ENCODE data around the gene RBM3.

RBM3 gene

DNA sequence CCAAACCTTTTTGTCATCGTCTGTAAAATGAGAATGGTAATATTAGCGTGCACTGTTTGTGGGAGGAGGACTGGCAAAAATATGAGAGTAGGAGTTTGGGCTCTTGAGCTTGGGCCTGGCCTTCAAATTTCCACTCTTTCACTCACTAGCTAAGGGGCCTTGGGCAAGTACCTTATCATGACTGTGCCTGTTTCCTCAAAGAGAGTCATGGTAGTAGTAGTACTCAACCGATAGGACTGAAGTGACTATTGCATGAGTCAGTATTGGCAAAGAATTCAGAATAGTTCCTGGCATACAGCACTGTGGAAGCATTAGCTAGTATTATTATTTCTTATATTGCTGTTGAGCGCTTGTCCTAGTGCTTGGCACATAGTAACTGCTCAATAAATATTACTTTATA, 16.0 kb upstream of the RBM3 start:
- Histone ChIP-seq H3K9me3 (ENCODE audit: control insufficient read depth, insufficient read depth, low read length) (no peaks in the 10 kb centered on the region), H3K9ac (ENCODE audit: low read depth, low read length) (no peak overlapping the region), H3K4me1 (ENCODE audit: insufficient read depth, low read length) (no peaks in the 10 kb centered on the region), H3K36me3 (ENCODE audit: insufficient read depth, low read length) (no peaks in the 10 kb centered on the region)

DNA sequence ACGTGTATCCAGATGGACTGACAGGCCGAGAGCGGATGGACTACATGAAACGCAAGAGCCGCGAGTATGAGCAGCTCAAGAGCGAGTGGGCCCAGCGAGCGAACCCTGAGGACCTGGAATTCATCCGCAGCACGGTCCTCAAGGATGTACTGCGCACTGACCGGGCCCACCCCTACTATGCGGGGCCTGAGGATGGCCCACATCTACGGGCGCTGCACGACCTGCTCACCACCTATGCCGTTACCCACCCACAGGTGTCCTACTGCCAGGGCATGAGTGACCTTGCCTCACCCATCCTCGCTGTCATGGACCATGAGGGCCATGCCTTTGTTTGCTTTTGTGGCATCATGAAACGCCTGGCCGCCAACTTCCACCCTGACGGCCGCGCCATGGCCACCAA, 14.6 kb upstream of the RBM3 start:
- H3K9me3 ChIP-seq (ENCODE audit: control insufficient read depth, insufficient read depth, low read length), result no peaks in the 10 kb centered on the region

DNA sequence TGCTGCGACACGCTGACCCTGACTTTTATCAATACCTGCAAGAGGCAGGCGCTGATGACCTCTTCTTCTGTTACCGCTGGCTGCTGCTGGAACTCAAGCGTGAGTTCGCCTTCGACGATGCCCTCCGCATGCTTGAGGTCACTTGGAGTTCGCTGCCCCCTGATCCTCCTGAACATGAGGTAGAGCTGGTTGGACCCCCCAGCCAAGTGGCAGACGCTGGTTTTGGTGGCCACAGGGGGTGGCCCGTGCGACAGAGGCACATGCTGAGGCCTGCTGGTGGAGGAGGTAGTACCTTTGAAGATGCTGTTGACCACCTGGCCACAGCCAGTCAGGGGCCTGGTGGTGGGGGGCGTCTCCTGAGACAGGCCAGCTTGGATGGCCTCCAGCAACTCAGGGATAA, 14.2 kb upstream of the RBM3 start:
- H3K9me3 ChIP-seq (ENCODE audit: control insufficient read depth, insufficient read depth, low read length), result no peaks in the 10 kb centered on the region
- H3K4me1 ChIP-seq (ENCODE audit: insufficient read depth, low read length), result no peaks in the 10 kb centered on the region
- H3K36me3 ChIP-seq (ENCODE audit: insufficient read depth, low read length), result no peaks in the 10 kb centered on the region
- no peak overlapping the region for H3K9ac ChIP-seq (ENCODE audit: low read depth, low read length)

More for the DNA sequence above, 14.6 kb upstream of the RBM3 start:
- no peaks in the 10 kb centered on the region for H3K4me1 ChIP-seq (ENCODE audit: insufficient read depth, low read length)
- no peaks in the 10 kb centered on the region for H3K36me3 ChIP-seq (ENCODE audit: insufficient read depth, low read length)
- H3K9ac ChIP-seq (ENCODE audit: low read depth, low read length), result no peak overlapping the region

DNA sequence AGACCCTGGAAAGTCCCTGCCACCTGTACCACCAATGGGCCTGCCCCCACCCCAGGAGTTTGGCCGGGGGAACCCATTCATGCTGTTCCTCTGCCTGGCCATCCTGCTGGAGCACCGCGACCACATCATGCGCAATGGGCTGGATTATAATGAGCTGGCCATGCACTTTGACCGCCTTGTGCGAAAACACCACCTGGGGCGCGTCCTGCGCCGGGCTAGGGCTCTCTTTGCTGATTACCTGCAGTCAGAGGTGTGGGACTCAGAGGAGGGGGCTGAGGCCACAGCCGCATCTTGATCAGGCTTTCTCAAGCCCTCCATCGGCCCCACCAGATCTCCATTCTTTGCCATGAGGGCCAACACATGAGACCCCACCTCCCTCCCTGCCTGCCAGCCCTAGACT, 13.6 kb upstream of the RBM3 start:
- Histone ChIP-seq H3K36me3 (ENCODE audit: insufficient read depth, low read length) (no peaks in the 10 kb centered on the region), H3K9ac (ENCODE audit: low read depth, low read length) (no peak overlapping the region), H3K9me3 (ENCODE audit: control insufficient read depth, insufficient read depth, low read length) (no peaks in the 10 kb centered on the region), H3K4me1 (ENCODE audit: insufficient read depth, low read length) (no peaks in the 10 kb centered on the region)

DNA sequence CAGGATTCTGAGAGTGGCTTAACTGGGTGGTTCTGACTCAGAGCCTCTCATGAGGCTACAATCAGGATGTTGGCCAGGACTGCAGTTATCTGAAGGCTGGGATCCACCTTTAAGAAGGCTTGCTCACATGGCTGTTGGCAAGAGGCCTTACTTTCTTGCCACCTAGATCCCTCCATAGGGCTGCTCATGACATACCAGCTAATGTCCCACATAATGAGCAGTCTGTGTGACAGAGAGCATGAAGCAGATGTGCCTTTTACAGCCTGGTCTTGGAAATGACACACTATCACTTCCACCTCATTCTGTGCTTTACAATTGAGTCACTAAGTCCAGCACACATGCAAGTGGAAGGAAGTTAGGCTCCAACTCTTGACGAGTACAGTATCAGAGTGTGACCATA, 4.3 kb upstream of the RBM3 start:
- no peak overlapping the region for H3K9ac ChIP-seq (ENCODE audit: low read depth, low read length)
- H3K9me3 ChIP-seq (ENCODE audit: control insufficient read depth, insufficient read depth, low read length), result no peaks in the 10 kb centered on the region
- H3K4me1 ChIP-seq (ENCODE audit: insufficient read depth, low read length), result no peaks in the 10 kb centered on the region

DNA sequence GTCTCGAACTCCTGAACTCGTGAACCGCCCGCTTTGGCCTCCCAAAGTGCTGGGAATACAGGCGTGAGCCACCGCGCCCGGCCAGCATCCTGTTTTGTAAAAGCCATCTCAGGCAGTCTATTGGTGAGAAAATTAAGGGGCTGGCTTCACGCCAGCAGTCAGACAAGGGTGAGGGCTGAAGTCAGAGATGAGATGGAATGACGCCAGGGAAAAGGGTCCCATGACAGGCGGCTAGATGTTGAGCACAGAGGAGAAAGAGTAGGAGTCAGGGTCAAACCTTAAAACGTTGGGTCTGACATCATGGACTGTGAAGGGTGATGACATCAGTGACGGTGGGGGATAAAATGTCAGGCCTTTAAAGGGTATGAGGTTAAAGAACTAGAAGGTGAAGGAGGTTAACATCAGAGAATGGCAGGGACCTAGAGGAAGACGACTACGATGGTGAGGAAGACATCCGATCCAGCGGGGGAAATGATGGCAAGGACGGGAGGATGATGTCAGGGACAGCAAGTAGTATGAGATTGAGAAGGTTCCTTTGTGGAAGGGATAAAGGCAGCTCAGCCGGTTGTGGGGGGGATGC, 504 bp upstream of the RBM3 start:
- peak overlapping the region; percentile 98; the same call in 1 of the 2 replicates for H3K9ac ChIP-seq (ENCODE audit: low read depth, low read length)
- H3K4me1 ChIP-seq (ENCODE audit: insufficient read depth, low read length), result peaks cover 3% of the 10 kb centered on the region; the same call in 1 of the 2 replicates
- no peaks in the 10 kb centered on the region for H3K9me3 ChIP-seq (ENCODE audit: control insufficient read depth, insufficient read depth, low read length)
- H3K36me3 ChIP-seq (ENCODE audit: insufficient read depth, low read length), result peaks cover 17% of the 10 kb centered on the region

More for the DNA sequence above, 4.3 kb upstream of the RBM3 start:
- H3K36me3 ChIP-seq (ENCODE audit: insufficient read depth, low read length), result peaks cover under 1% of the 10 kb centered on the region; the same call in 1 of the 2 replicates

DNA sequence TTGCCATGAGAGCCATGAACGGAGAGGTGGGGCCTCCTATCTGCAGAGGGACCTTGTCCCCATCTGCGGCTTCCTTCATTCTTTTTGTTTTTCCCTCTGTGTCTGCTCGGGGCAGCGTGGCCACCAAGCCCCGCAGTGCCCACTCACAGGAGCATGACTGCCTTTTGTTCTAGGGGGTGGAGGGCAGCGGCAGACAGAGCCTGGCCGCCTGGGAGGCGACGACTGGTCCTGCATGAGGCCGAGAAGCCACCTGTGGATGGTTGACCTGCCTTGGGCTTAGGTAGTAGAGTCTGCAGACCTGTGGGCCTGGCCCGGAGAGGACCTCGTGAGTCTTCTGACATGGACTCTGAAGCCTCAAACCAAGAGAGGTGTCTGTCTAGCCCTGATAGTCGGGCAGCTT, 1.4 kb downstream of the RBM3 start:
- peaks cover 17% of the 10 kb centered on the region for H3K36me3 ChIP-seq (ENCODE audit: insufficient read depth, low read length)
- H3K9me3 ChIP-seq (ENCODE audit: control insufficient read depth, insufficient read depth, low read length), result no peaks in the 10 kb centered on the region
- peaks cover 3% of the 10 kb centered on the region; the same call in 1 of the 2 replicates for H3K4me1 ChIP-seq (ENCODE audit: insufficient read depth, low read length)
- no peak overlapping the region for H3K9ac ChIP-seq (ENCODE audit: low read depth, low read length)

DNA sequence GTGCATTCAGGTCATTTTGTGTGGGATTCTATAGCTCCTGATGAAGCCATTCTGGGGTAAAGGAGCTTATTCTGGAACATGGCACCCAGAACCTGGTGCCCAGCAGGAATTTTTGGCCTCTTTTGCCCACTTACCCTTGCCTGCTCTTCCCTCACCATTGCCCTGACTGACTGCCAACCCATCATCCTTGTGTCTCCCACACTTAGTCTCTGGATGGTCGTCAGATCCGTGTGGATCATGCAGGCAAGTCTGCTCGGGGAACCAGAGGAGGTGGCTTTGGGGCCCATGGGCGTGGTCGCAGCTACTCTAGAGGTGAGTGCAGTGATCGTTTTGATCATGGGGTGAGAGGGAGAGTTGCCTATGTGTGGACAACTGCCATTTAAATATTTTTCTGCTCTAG, 1.8 kb downstream of the RBM3 start:
- Histone ChIP-seq H3K9ac (ENCODE audit: low read depth, low read length) (no peak overlapping the region), H3K9me3 (ENCODE audit: control insufficient read depth, insufficient read depth, low read length) (no peaks in the 10 kb centered on the region), H3K36me3 (ENCODE audit: insufficient read depth, low read length) (peaks cover 17% of the 10 kb centered on the region), H3K4me1 (ENCODE audit: insufficient read depth, low read length) (peaks cover 5% of the 10 kb centered on the region; the same call in 1 of the 2 replicates)

DNA sequence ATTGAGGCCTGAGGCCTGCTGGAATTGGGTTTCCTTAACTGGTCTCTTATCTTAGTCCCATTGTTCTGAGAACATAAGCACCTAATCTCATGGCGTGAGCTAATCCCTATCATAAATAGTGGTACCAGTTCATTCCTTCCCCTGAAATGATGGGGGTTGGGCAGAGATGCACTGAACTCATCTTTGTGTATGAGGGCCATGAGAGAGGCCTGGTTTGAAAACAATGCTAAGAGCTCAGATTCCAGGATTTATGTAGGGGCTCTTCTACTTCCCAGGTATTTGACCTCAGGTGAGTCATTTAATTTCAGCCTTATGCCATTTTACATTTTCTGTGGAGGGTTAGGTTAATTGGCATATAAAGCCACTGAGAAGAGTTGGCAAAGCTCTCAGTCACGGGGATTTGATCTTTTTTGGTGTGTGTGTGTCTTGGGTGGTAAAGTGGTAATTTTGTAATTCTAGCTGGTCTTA, 4.4 kb downstream of the RBM3 start:
- peaks cover 17% of the 10 kb centered on the region for H3K36me3 ChIP-seq (ENCODE audit: insufficient read depth, low read length)
- no peaks in the 10 kb centered on the region for H3K9me3 ChIP-seq (ENCODE audit: control insufficient read depth, insufficient read depth, low read length)
- H3K9ac ChIP-seq (ENCODE audit: low read depth, low read length), result no peak overlapping the region

DNA sequence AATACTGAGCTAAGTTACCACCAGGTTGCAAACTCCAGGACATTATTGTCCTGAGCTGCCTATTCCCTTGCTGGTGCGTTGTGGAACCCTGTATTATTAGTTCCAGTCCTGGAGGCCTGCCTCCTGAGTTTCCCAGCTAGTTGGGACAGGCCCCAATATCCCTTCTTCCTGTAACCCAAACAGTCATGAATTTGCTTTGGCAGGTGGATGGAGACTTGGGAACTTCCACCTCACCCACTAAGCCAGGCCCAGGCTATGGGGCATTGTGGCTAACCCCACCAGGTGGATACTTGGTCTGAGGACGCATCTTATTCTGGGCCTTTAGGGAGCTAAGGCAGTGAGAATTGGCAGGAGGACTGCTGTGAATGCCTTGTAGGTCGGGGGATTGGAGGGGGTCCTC, 5.0 kb downstream of the RBM3 start:
- Histone ChIP-seq H3K9me3 (ENCODE audit: control insufficient read depth, insufficient read depth, low read length) (no peaks in the 10 kb centered on the region), H3K9ac (ENCODE audit: low read depth, low read length) (no peak overlapping the region), H3K36me3 (ENCODE audit: insufficient read depth, low read length) (peaks cover 17% of the 10 kb centered on the region), H3K4me1 (ENCODE audit: insufficient read depth, low read length) (peaks cover 9% of the 10 kb centered on the region; the same call in 1 of the 2 replicates)

More for the DNA sequence above, 4.4 kb downstream of the RBM3 start:
- H3K4me1 ChIP-seq (ENCODE audit: insufficient read depth, low read length), result peaks cover 9% of the 10 kb centered on the region; the same call in 1 of the 2 replicates

DNA sequence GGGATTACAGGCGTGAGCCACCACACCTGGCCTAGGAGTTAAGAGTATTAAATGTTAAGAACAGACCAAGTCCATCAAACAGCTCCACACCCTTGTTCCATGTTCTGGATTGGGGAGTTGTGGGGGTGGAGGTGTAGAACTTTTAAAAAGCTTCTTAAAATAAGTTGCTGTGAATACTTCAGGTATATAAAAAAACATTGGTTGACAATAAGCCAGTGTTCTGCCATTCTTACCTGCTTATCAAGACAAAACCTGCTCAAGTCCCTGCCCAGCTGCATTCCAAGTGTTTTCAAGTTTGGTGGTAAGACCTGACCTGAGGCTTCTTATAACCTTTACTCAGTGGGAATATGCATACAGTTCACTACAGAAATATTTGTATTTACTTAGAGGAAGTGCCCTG, 6.4 kb downstream of the RBM3 start:
- peaks cover 9% of the 10 kb centered on the region; the same call in 1 of the 2 replicates for H3K36me3 ChIP-seq (ENCODE audit: insufficient read depth, low read length)
- H3K9me3 ChIP-seq (ENCODE audit: control insufficient read depth, insufficient read depth, low read length), result no peaks in the 10 kb centered on the region
- no peak overlapping the region for H3K9ac ChIP-seq (ENCODE audit: low read depth, low read length)
- H3K4me1 ChIP-seq (ENCODE audit: insufficient read depth, low read length), result peaks cover 6% of the 10 kb centered on the region; the same call in 1 of the 2 replicates

DNA sequence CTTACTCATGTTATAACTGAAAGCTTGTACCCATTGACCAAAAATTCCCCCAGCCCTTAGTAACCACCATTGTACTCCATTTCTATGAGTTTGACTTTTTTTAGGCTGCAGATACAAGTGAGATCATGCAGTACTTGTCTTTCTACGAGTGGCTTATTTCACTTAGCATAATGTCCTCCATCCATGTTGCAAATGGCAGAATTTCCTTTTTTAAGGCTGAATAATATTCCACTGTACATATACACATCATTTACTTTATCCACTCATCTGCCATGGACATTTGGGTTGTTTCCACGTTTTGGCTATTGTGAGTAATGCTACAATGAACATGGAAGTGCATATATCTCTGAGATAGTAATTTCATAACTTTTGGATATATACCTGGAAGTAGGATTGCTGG, 10.4 kb downstream of the RBM3 start:
- Histone ChIP-seq H3K9me3 (ENCODE audit: control insufficient read depth, insufficient read depth, low read length) (no peaks in the 10 kb centered on the region), H3K9ac (ENCODE audit: low read depth, low read length) (no peak overlapping the region), H3K36me3 (ENCODE audit: insufficient read depth, low read length) (no peaks in the 10 kb centered on the region), H3K4me1 (ENCODE audit: insufficient read depth, low read length) (peaks cover 6% of the 10 kb centered on the region; the same call in 1 of the 2 replicates)

DNA sequence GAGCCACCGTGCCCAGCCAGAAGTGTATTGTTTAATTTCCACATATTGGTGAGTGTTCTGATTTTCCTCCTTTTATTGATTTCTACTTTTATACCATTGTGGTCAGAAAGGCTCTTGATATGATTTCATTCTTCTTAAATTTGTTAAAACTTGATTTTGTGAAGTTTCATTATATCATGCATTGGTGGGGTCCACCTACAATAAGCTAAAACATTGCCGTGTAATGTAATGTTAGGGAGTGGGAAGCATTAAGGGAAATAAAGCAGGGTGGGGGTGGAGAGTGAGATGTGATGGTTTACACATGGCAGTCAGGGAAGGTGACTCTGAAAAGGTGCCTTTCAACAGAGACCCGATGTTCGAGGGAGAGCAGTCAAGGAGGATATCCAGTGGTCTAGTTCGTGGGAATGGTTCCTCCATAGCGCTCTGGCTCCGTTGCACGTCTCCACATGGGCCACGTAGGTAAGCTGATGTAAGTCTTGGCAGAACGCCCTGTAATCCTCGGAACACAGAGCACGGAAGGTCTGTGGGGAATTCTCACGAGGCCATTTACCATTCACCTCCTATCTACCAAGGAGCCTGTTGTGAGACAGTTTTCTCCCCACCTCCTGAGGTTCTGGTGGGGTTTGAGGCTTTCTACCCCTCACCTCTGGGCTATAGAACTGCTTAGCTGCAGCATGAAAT, 15.3 kb downstream of the RBM3 start:
- H3K9me3 ChIP-seq (ENCODE audit: control insufficient read depth, insufficient read depth, low read length), result no peaks in the 10 kb centered on the region
- H3K9ac ChIP-seq (ENCODE audit: low read depth, low read length), result no peak overlapping the region
- no peaks in the 10 kb centered on the region for H3K36me3 ChIP-seq (ENCODE audit: insufficient read depth, low read length)
- H3K4me1 ChIP-seq (ENCODE audit: insufficient read depth, low read length), result no peaks in the 10 kb centered on the region; the same call in 1 of the 2 replicates

DNA sequence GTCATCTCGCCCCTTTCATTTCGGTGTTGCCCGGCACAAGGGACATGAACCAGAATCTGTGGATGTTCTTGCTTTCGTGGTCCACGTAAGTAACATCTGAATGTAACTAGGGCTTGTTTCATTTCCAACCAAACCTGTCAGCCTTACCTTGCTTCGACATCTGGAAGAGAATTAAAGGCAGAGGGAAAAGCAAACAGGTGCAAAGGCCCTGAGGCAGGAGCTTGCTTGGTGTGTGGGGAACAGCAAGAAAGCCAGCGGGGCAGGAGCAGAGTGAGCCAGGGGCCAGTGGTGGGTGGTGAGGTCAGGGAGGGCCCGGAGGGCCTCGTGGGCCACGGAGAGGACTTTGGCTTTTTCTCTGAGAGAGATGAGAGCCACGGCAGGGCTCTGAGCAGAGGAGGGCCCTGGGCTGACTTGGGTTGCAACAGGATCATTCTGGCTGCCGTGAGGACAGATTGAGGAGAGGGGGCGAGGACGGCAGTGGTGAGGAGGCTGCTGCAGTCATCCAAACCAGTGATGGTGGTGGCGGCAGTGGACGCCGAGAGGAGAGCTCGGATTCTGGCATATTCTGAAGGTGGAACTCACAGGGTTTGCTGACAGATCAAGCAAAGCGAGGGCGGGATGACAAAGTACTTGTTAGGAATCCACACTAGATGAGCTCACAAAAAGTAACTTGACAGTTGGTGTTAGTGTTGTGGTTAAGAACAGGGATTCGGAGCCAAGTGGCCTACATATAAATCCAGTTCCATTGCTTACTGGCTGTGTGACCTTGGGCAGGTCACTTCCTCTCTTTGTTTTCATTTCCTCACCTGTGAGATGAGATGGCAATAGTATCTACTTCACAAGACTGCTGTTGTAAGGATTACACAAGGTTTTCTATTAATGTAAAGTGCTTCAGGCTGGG, 16.2 kb downstream of the RBM3 start:
- Histone ChIP-seq H3K9ac (ENCODE audit: low read depth, low read length) (no peak overlapping the region), H3K4me1 (ENCODE audit: insufficient read depth, low read length) (no peaks in the 10 kb centered on the region; the same call in 1 of the 2 replicates), H3K9me3 (ENCODE audit: control insufficient read depth, insufficient read depth, low read length) (no peaks in the 10 kb centered on the region), H3K36me3 (ENCODE audit: insufficient read depth, low read length) (no peaks in the 10 kb centered on the region)
